AG04449 (cell line): ENCODE results near the gene RAB40C.
A peak's percentile ranks its signal among the peaks of the same experiment; 100 is the strongest.

Experiments used
- CTCF ChIA-PET: fragments of 350-600 bp; formaldehyde crosslinking; extraction: SDS; loops from one replicate; lab custom pipeline; 2021; ENCODE audit warnings: antibody characterized with exemption; lab: Yijun Ruan, JAX
- POLR2A ChIA-PET: fragments of 400-600, 350-600 bp; formaldehyde crosslinking; extraction: SDS; loops from one replicate; lab custom pipeline; 2020; ENCODE audit warnings: antibody characterized with exemption, inconsistent platforms; lab: Yijun Ruan, JAX
- DNase-seq: peaks from one replicate; pipeline ENCODE4 v3.0.0-alpha.2; 2010; ENCODE audit warnings: low read depth, low spot score
- H3K4me3 ChIP-seq: 2 replicates; pipeline ENCODE4 v1.5.1; 2011; ENCODE audit warnings: low read depth, mild to moderate bottlenecking, control low read depth, low read length
- TF ChIP-seq, protein P1 (sequence below): IDR thresholded peaks from one replicate; pipeline ENCODE4 v1.5.1; 2011; ENCODE audit warnings: mild to moderate bottlenecking, moderate library complexity, low read length, control low read depth, inconsistent platforms; ENCODE audit not compliant: insufficient read depth; ENCODE audit errors: missing control alignments

Gene RAB40C

DNA sequence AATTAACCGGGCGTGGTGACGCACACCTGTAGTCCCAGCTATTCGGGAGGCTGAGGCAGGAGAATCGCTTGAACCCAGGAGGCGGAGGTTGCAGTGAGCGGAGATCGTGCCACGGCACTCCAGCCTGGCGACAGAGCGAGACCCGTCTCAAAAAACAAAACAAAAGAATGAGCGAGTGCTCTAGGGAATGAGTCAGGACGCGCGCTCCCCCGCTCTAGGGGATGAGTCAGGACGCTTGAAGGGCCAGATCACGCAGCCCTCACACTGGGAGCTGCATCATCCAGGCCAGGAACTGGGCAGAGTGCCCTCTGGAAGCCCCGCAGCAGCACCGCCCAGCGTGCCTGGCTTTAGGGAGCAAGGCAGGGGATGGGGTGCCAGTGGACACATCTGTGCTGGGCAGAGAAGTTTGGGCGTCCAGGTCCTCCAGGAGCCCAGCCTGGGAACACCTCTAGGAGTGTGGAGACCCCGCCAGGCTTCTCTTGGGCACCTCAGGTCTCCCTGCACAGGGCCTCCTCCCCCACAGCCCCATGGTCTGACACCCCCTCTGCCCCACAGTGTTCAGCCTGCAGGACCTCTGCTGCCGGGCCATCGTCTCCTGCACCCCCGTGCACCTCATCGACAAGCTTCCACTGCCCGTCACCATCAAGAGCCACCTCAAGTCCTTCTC, 37.1 kb downstream of the RAB40C start:
- POLR2A ChIA-PET, result interaction anchor here (0.8 to 1.4 kb wide), 4 partner anchors 10 to 41 kb away, joined by 3 to 5 read pairs (median 4); partner anchors contain the start of genes RAB40C and RHOT2
- no peak overlapping the region for H3K4me3 ChIP-seq
- CTCF ChIA-PET, result no interaction called here
- TF ChIP-seq, protein P1, sequence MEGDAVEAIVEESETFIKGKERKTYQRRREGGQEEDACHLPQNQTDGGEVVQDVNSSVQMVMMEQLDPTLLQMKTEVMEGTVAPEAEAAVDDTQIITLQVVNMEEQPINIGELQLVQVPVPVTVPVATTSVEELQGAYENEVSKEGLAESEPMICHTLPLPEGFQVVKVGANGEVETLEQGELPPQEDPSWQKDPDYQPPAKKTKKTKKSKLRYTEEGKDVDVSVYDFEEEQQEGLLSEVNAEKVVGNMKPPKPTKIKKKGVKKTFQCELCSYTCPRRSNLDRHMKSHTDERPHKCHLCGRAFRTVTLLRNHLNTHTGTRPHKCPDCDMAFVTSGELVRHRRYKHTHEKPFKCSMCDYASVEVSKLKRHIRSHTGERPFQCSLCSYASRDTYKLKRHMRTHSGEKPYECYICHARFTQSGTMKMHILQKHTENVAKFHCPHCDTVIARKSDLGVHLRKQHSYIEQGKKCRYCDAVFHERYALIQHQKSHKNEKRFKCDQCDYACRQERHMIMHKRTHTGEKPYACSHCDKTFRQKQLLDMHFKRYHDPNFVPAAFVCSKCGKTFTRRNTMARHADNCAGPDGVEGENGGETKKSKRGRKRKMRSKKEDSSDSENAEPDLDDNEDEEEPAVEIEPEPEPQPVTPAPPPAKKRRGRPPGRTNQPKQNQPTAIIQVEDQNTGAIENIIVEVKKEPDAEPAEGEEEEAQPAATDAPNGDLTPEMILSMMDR, result no peak
- DNase-seq, result peak; percentile 65

DNA sequence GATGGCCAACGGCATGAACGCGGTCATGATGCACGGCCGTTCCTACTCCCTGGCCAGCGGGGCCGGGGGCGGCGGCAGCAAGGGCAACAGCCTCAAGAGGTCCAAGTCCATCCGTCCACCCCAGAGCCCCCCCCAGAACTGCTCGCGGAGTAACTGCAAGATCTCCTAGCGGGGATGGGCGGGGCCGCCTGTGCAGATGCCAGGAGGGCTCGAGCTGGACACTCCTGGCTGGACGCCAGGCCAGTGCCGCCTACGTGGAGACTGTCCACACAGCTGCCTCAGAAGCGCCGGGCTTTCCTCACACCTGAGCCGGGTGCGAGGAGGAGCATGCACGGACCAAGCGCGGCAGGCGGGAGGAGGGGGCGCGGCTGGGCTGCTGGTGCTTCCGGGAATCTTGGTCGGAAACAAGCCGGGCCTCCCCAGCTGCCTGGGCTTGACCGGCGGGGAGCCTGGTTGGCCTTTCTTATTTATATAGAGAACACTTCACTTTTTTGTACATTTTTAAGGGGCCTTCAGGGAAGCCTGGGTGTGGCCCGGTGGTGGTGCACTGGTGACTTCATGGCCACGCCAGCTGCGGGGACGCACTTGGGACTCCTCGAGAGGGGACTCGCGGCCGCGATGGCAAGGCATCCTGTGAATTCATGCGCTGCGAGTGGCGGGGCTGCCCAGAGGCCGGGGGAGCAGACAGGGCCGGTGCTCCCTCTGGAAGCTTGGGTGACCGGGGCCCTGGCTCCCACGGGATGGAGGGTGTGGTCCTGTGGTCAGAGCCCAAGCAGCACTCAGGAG, 37.8 kb downstream of the RAB40C start:
- CTCF ChIA-PET, result interaction anchor here (0.7 kb wide), 1 partner anchor 15 kb away, joined by 3 read pairs; no protein-coding TSS in a partner anchor
- H3K4me3 ChIP-seq, result no peak overlapping the region
- TF ChIP-seq, protein P1, result no peak
- POLR2A ChIA-PET, result interaction anchor here (1.0 to 1.4 kb wide), 3 partner anchors 9 to 37 kb away, joined by 3 to 5 read pairs (median 3); partner anchors contain the start of gene RAB40C
- DNase-seq, result no peak

DNA sequence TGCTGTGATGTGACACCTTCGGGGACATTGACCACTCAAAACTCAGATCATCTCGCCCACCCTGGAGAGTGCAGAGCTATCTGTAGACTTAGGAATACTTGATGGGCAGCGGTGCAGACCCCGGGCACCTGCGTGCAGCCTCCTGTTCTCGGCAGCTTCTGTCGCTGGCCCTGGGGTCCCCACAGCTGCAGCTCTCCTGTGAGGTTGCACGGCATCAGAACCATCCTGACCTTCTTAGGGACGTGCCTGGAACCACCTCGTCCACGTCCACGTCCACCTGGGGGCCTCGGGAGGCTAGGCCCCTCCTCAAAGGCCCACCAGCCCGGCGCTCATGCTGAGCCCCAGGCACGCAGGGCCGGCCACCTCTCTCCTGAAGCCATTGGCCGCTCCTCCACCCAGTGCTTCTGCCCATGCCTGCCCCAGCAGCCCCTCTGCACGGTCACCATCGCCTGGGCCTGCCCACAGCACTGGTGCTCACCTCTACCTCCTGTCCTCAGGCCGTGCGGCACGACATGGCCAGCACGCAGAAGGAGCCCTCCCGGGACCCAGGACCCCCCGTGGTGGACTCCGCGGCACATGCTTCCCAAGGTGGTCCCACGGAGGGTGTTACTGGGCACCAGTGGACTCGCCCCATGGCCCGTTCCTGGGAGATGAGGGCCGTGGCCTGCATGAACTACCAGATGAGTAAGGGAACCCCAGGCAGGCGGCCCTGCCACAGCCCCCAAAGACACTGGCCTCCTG, 38.6 kb downstream of the RAB40C start:
- TF ChIP-seq, protein P1, result no peak
- CTCF ChIA-PET, result interaction anchor here (0.7 kb wide), 1 partner anchor 14 kb away, joined by 3 read pairs; no protein-coding TSS in a partner anchor
- H3K4me3 ChIP-seq, result no peak overlapping the region
- DNase-seq, result no peak
- POLR2A ChIA-PET, result no interaction called here

DNA sequence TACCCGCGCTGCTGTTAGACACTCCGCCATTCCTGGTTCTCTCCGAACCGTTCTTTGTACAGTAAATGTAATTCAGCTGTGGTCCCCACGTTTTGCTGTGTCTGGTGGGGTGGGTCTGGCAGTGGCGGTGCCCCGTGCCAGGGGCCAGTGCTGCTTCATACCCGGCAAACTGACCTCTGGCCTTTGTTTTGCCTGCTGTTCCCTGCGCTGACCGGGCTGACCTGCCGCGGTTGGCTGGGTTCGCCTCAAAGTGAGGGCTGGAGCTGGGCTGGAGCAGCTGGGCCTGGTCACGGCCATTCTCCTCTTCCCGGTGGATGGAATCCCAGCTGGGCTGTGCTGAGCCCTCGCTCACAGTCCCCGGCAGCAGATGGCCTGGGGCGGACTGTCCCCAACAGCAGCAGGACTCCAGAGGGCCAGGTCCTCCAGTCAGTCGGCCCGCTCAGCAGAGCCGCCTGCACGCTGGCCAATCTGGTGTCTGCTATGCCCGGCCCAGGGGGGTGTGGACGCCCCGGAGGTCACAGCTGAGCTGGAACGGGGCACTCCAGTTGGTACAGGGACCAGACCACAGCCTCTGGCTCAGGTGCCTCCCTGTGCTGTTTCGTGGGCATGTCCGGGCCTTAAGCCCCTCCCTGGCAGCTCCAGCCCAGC, 39.4 kb downstream of the RAB40C start:
- CTCF ChIA-PET, result no interaction called here
- POLR2A ChIA-PET, result no interaction called here
- H3K4me3 ChIP-seq, result no peak overlapping the region
- TF ChIP-seq, protein P1, result no peak
- no peak for DNase-seq

DNA sequence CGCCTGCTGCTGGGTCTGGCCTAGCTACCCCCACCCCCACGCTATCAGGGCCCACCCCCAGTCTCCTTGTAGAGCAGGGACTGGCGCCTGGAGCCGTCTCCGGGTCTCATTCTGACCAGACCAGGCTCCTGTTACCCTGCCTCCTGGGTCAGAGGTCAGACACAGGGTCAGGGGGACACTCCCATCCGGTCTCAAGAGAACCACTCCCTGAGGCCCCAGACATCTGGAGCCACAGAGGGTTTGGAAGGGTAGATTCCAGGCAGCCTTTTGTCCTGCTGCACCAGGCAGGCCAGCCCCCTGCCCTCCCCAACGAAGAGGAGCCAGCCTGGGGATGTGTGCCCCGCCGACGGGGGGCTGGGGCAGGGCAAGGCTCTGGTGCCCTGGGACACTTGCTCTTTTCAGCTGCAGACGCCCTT, 40.0 kb downstream of the RAB40C start:
- no peak overlapping the region for H3K4me3 ChIP-seq
- DNase-seq, result no peak
- POLR2A ChIA-PET, result no interaction called here
- TF ChIP-seq, protein P1, result no peak
- CTCF ChIA-PET, result no interaction called here
